H1 (cell line): ENCODE data around the gene SPIB. TPM values are rescaled to one million over a fixed set of nuclear protein-coding genes. Genes with fewer than 3 reads are reported as not detected.

ENCODE experiments used
- CTCF ChIA-PET: fragments of 300-600 bp; sonication (Branson Sonifier 250); formaldehyde crosslinking; loops from one replicate; lab custom pipeline; 2021; ENCODE audit not compliant: partially characterized antibody; lab: Charles Lee
- POLR2A ChIA-PET: fragments of 300-600 bp; sonication (Branson Sonifier 250); formaldehyde crosslinking; loops from one replicate; lab custom pipeline; 2021; ENCODE audit warnings: inconsistent platforms; ENCODE audit not compliant: partially characterized antibody; lab: Charles Lee
- DNase-seq, 2 experiments: peaks; one replicate each; pipeline versions ENCODE4 v3.0.0 to v3.0.0-alpha.2; 2010 to 2022; ENCODE audit warnings: low spot score in 2 of 2, low read depth in 1 of 2, mixed read lengths in 1 of 2
- FAIRE-seq: peaks from 2 replicates; lab custom pipeline; 2011; peaks lifted over from hg19 to GRCh38; lab: Jason Lieb, UNC
- H2AFZ ChIP-seq: 2 replicates; pipeline ENCODE4 v1.8.1; 2012; ENCODE audit warnings: low read length, inconsistent platforms
- H2AK5ac ChIP-seq: 2 replicates; pipeline ENCODE4 v1.6.1; 2013; ENCODE audit warnings: low read depth, low read length
- H2BK120ac ChIP-seq: replicated peaks from 2 replicates; pipeline ENCODE3; 2013; ENCODE audit warnings: low read depth, low read length, inconsistent platforms
- H2BK12ac ChIP-seq: 2 replicates; pipeline ENCODE4 v1.6.1; 2013; ENCODE audit warnings: low read depth, low read length
- H2BK15ac ChIP-seq: 2 replicates; pipeline ENCODE4 v1.6.1; 2013; ENCODE audit warnings: low read length
- H2BK20ac ChIP-seq: 2 replicates; pipeline ENCODE4 v1.6.1; 2013; ENCODE audit warnings: low read length
- H2BK5ac ChIP-seq: 2 replicates; pipeline ENCODE4 v1.6.1; 2013; ENCODE audit warnings: low read depth, low read length
- H3K14ac ChIP-seq: 2 replicates; pipeline ENCODE4 v1.6.1; 2013; ENCODE audit warnings: inconsistent platforms; ENCODE audit not compliant: insufficient read length
- H3K18ac ChIP-seq: 2 replicates; pipeline ENCODE4 v1.6.1; 2013; ENCODE audit warnings: low read length; ENCODE audit errors: extremely low read depth
- H3K23ac ChIP-seq: 2 replicates; pipeline ENCODE4 v1.6.1; 2013; ENCODE audit warnings: inconsistent platforms; ENCODE audit not compliant: insufficient read length
- H3K23me2 ChIP-seq: 2 replicates; pipeline ENCODE4 v1.6.1; 2013; ENCODE audit warnings: low read depth, low read length
- H3K27ac ChIP-seq: 2 replicates; pipeline ENCODE4 v1.6.1; 2011; ENCODE audit warnings: low read depth, low read length, inconsistent platforms
- H3K27me3 ChIP-seq, 4 experiments: replicated peaks in 1 of 4; 1 replicate in 1 of 4; 2 replicates in 3 of 4; pipeline versions ENCODE4 v1.6.1 to v1.8.1; 2011 to 2013; ENCODE audit warnings: low read length in 3 of 4, mild to moderate bottlenecking in 3 of 4, inconsistent platforms in 2 of 4, mixed read lengths in 2 of 4, moderate library complexity in 1 of 4; ENCODE audit not compliant: control insufficient read depth in 3 of 4, insufficient read depth in 3 of 4; ENCODE audit errors: extremely low read depth in 1 of 4
- H3K36me3 ChIP-seq, 4 experiments: 2 replicates each; pipeline versions ENCODE4 v1.6.1 to v1.8.1; 2011 to 2013; ENCODE audit warnings: mild to moderate bottlenecking in 4 of 4, low read length in 3 of 4, moderate library complexity in 2 of 4, control low read depth in 1 of 4, inconsistent platforms in 1 of 4; ENCODE audit not compliant: insufficient read depth in 4 of 4, control insufficient read depth in 2 of 4
- H3K4ac ChIP-seq: replicated peaks from 2 replicates; pipeline ENCODE3; 2013; ENCODE audit warnings: low read length, low read depth, mixed read lengths, inconsistent platforms; ENCODE audit not compliant: insufficient read length
- H3K4me1 ChIP-seq, 4 experiments: replicated peaks in 1 of 4; 1 replicate in 1 of 4; 2 replicates in 3 of 4; pipeline versions ENCODE4 v1.6.1 to v1.8.1; 2011 to 2013; ENCODE audit warnings: low read length in 3 of 4, inconsistent platforms in 2 of 4, mixed read lengths in 1 of 4; ENCODE audit not compliant: insufficient read depth in 4 of 4, control insufficient read depth in 3 of 4
- H3K4me2 ChIP-seq, 2 experiments: 2 replicates each; pipeline versions ENCODE4 v1.6.1 to v1.8.1; 2011 to 2013; ENCODE audit warnings: low read depth in 2 of 2, low read length in 2 of 2, control low read depth in 1 of 2, inconsistent platforms in 1 of 2, mild to moderate bottlenecking in 1 of 2; ENCODE audit not compliant: insufficient read depth in 1 of 2
- H3K4me3 ChIP-seq, 4 experiments: fragments of 200-600, 300-600 bp in 1 of 4; sonication (generic), shearing (Covaris generic), sonication (Bioruptor Twin) in 1 of 4; 2 replicates each; pipeline versions ENCODE4 v1.5.1 to v1.8.1; 2011 to 2016; ENCODE audit warnings: low read length in 4 of 4, low read depth in 3 of 4, control low read depth in 2 of 4, inconsistent platforms in 2 of 4, mild to moderate bottlenecking in 2 of 4, mixed read lengths in 1 of 4, moderate library complexity in 1 of 4; ENCODE audit not compliant: insufficient read depth in 2 of 4; ENCODE audit errors: extremely low read depth in 1 of 4
- H3K56ac ChIP-seq: replicated peaks from 2 replicates; pipeline ENCODE3; 2013; ENCODE audit warnings: low read depth, mild to moderate bottlenecking, mixed read lengths, low read length, inconsistent platforms; ENCODE audit not compliant: insufficient read length
- H3K79me1 ChIP-seq: 2 replicates; pipeline ENCODE4 v1.6.1; 2013; ENCODE audit warnings: low read depth, low read length, control low read depth
- H3K79me2 ChIP-seq, 2 experiments: 2 replicates each; pipeline versions ENCODE4 v1.6.1 to v1.8.1; 2012 to 2013; ENCODE audit warnings: low read length in 2 of 2, mild to moderate bottlenecking in 2 of 2, inconsistent platforms in 1 of 2; ENCODE audit not compliant: insufficient read depth in 2 of 2, control insufficient read depth in 1 of 2
- H3K9ac ChIP-seq, 4 experiments: replicated peaks in 1 of 4; 1 replicate in 1 of 4; 2 replicates in 3 of 4; pipeline versions ENCODE4 v1.6.1 to v1.8.1; 2011 to 2013; ENCODE audit warnings: low read depth in 3 of 4, low read length in 3 of 4, control low read depth in 2 of 4, mild to moderate bottlenecking in 2 of 4, moderate library complexity in 2 of 4, inconsistent platforms in 1 of 4; ENCODE audit errors: extremely low read depth in 1 of 4
- H3K9me3 ChIP-seq, 2 experiments: 2 replicates each; pipeline versions ENCODE4 v1.6.1 to v1.8.1; 2012 to 2013; ENCODE audit warnings: mild to moderate bottlenecking in 2 of 2, moderate library complexity in 2 of 2, control low read depth in 1 of 2, inconsistent platforms in 1 of 2, low read depth in 1 of 2, low read length in 1 of 2, mixed read lengths in 1 of 2; ENCODE audit not compliant: insufficient read depth in 2 of 2
- H4K20me1 ChIP-seq, 2 experiments: replicated peaks in 1 of 2; 2 replicates each; pipeline versions ENCODE3 to v1.8.1; 2011 to 2013; ENCODE audit warnings: inconsistent platforms in 2 of 2, low read length in 2 of 2, mild to moderate bottlenecking in 1 of 2; ENCODE audit not compliant: insufficient read depth in 2 of 2, control insufficient read depth in 1 of 2
- H4K5ac ChIP-seq: 2 replicates; pipeline ENCODE4 v1.6.1; 2013; ENCODE audit warnings: low read length, low read depth, mixed read lengths, inconsistent platforms; ENCODE audit not compliant: insufficient read length
- H4K8ac ChIP-seq: 2 replicates; pipeline ENCODE4 v1.8.0; 2013; ENCODE audit warnings: mild to moderate bottlenecking, moderate library complexity, low read length, inconsistent platforms; ENCODE audit not compliant: insufficient read depth; ENCODE audit errors: extremely low read depth
- H4K91ac ChIP-seq: replicated peaks from 2 replicates; pipeline ENCODE3; 2013; ENCODE audit warnings: low read length, mixed read lengths, inconsistent platforms; ENCODE audit not compliant: insufficient read length
- CREB1 ChIP-seq: IDR thresholded peaks from 2 replicates; pipeline ENCODE4 v1.6.1; 2012; ENCODE audit warnings: inconsistent platforms
- CTBP2 ChIP-seq: IDR thresholded peaks from 2 replicates; pipeline ENCODE4 v1.7.0; 2011; ENCODE audit warnings: borderline replicate concordance, mild to moderate bottlenecking, moderate library complexity, mixed read lengths, low read length; ENCODE audit not compliant: insufficient read depth, insufficient read length
- JUN ChIP-seq: IDR thresholded peaks from 2 replicates; pipeline ENCODE4 v1.6.1; 2011; ENCODE audit warnings: low read depth, mild to moderate bottlenecking, improper control_type of control experiment, low read length
- NRF1 ChIP-seq: IDR thresholded peaks from 2 replicates; pipeline ENCODE4 v1.6.1; 2011; ENCODE audit warnings: mild to moderate bottlenecking, low read depth, low read length, improper control_type of control experiment
- USF2 ChIP-seq: IDR thresholded peaks from 2 replicates; pipeline ENCODE4 v1.6.1; 2011; ENCODE audit warnings: low read length, improper control_type of control experiment
- YY1 ChIP-seq: IDR thresholded peaks from 2 replicates; pipeline ENCODE4 v1.6.1; 2011; ENCODE audit warnings: low read depth, mild to moderate bottlenecking, low read length
- WGBS, 2 experiments: shearing (Covaris generic) in 1 of 2; methylation state at CpG; one replicate each; pipeline versions ENCODE4 v1.1.6 to v1.1.7; 2013 to 2015; ENCODE audit warnings: low lambda C conversion rate in 2 of 2, mixed read lengths in 2 of 2, inconsistent platforms in 1 of 2, low coverage in 1 of 2, missing lambda C conversion rate in 1 of 2; ENCODE audit not compliant: insufficient replicate concordance in 2 of 2, insufficient coverage in 1 of 2, insufficient read length in 1 of 2; ENCODE audit errors: extremely low coverage in 1 of 2, missing lambda C conversion rate in 1 of 2; 5-methylcytosine and 5-hydroxymethylcytosine counted together
- polyA plus RNA-seq, 7 experiments: library from polyadenylated mRNA; depleted of rRNA in 3 of 7; stranded (reverse) in 5 of 7; unstranded in 2 of 7; fragments of >200 nt in 5 of 7; fragments of 200-250 nt in 2 of 7; gene quantifications; 1 replicate in 5 of 7; 2 replicates in 1 of 7; 4 replicates in 1 of 7; pipeline versions ENCODE4 v1.2.1 to v1.2.3, GENCODE V29; 2011 to 2013; ENCODE audit warnings: missing spikeins in 2 of 7, mixed read lengths in 2 of 7
- total RNA-seq: library from RNA; stranded (reverse); fragmentation: NEBNext Ultra II Directional; extraction: Animal tissue kit (Norgen Biotek cat#: 25700); gene quantifications from 2 replicates; pipeline ENCODE4 v1.2.1, GENCODE V29; 2021

Gene SPIB
- total and polyA plus RNA-seq, 2 of the 8 experiments (the other 6 are each of a cell fraction or from before 2014, with no cell fraction given): 11.1 to 17.4 TPM

GRCh38 chr19:50467566-50467965, 48.8 kb downstream of the SPIB start:
- Histone ChIP-seq H2AK5ac (no peak overlapping the region), H4K8ac (no peak overlapping the region), H3K36me3 (no peaks in the 10 kb centered on the region), H3K79me2 (no peaks in the 10 kb centered on the region), H3K56ac (no peak overlapping the region), H3K4ac (peak overlapping the region; percentile 21), H2BK120ac (no peak overlapping the region), H3K18ac (no peak overlapping the region), H3K4me1 (peaks cover 0 to 8% (median 4%) of the 10 kb centered on the region in 4 experiments; a peak in 5 of 7 replicates), H3K4me2 (no peak overlapping the region), H3K79me1 (no peaks in the 10 kb centered on the region), H3K9ac (no peak overlapping the region), H4K5ac (no peak overlapping the region), H3K4me3 (no peak overlapping the region), H3K9me3 (no peaks in the 10 kb centered on the region), H2BK5ac (no peak overlapping the region), H2AFZ (no peak overlapping the region), H4K20me1 (no peaks in the 10 kb centered on the region), H2BK12ac (no peak overlapping the region), H3K27ac (no peak overlapping the region), H3K27me3 (no peaks in the 10 kb centered on the region; a peak in 1 of 7 replicates), H3K23me2 (no peaks in the 10 kb centered on the region), H3K14ac (no peak overlapping the region), H2BK15ac (no peak overlapping the region), H3K23ac (no peak overlapping the region), H2BK20ac (no peak overlapping the region), H4K91ac (no peak overlapping the region)
- FAIRE-seq (no peak), DNase-seq (no peak)
- 88% methylated on average over 18 of the region's 18 CpGs; no CpG with 5 or more reads in 1 of the 2 experiments for WGBS, 2 experiments
- POLR2A ChIA-PET: interaction anchor here (1.0 kb wide), 1 partner anchor 52 kb away, joined by 3 read pairs; no protein-coding TSS in a partner anchor
- CTCF ChIA-PET: interaction anchor here (2.6 to 4.0 kb wide), 3 partner anchors 19 to 100 kb away, joined by 7 to 19 read pairs (median 9); no protein-coding TSS in a partner anchor
- TF ChIP-seq YY1: no peak
- TF ChIP-seq USF2: no peak
- no peak for TF ChIP-seq CREB1
- TF ChIP-seq JUN: no peak
- TF ChIP-seq NRF1: no peak
- no peak for TF ChIP-seq CTBP2
